ENCODE results near the gene SORCS2.

DNA sequence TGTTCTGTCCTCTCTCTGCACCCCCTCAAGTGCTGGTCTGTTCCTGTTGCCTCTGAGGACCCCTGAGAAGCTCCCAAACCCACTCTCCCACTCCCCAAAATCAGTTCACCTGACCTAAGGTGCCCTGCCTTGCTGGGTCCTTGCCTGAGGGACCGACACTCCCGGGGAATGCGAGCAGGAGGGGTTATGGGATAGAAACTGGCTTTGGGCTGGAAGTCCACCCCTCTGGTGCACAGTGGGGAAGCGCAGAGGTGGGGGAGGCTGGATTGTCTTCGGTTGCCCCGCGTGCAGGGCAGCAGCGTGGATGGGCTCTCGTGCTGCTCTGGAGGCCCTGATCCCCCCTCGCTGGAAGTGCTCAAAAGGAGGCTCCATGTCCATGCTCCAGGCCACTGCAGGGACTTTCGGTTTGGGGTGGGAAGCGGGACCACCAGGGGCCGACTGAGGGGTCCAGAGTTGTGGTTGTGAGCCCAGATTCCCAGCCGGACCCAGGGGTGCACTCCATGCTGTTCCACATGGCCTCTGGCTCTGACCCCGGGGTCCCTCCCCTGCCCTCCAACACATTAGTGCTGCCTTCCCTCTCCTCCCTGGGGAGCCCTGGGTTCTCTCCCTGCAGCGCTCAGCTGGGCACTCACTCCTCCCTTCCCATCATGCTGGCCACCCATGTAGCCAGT, 7.6 kb downstream of the SORCS2 start:
- TF ChIP-seq CREB1 (IDR thresholded peaks at IDR 0.05; ENCODE audit: low read depth) (no peak), TAF1 (IDR thresholded peaks at IDR 0.05; ENCODE audit: low read depth) (no peak), EP300 (IDR thresholded peaks at IDR 0.05; ENCODE audit: borderline replicate concordance) (no peak), NFIC (IDR thresholded peaks at IDR 0.05) (no peak), CEBPB (IDR thresholded peaks at IDR 0.05) (no peak), FOXM1 (IDR thresholded peaks at IDR 0.05; ENCODE audit: borderline replicate concordance, low read depth) (no peak), TCF12 (IDR thresholded peaks at IDR 0.05; ENCODE audit: low read depth) (no peak), YY1 (IDR thresholded peaks at IDR 0.05; ENCODE audit: low read depth) (no peak), EGR1 (IDR thresholded peaks at IDR 0.05) (no peak), ZBTB7A (IDR thresholded peaks at IDR 0.05; ENCODE audit: low read depth) (no peak)
- TF ChIP-seq, protein P1, sequence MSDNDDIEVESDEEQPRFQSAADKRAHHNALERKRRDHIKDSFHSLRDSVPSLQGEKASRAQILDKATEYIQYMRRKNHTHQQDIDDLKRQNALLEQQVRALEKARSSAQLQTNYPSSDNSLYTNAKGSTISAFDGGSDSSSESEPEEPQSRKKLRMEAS (IDR thresholded peaks at IDR 0.05) = no peak
- TF ChIP-seq, protein P2, sequence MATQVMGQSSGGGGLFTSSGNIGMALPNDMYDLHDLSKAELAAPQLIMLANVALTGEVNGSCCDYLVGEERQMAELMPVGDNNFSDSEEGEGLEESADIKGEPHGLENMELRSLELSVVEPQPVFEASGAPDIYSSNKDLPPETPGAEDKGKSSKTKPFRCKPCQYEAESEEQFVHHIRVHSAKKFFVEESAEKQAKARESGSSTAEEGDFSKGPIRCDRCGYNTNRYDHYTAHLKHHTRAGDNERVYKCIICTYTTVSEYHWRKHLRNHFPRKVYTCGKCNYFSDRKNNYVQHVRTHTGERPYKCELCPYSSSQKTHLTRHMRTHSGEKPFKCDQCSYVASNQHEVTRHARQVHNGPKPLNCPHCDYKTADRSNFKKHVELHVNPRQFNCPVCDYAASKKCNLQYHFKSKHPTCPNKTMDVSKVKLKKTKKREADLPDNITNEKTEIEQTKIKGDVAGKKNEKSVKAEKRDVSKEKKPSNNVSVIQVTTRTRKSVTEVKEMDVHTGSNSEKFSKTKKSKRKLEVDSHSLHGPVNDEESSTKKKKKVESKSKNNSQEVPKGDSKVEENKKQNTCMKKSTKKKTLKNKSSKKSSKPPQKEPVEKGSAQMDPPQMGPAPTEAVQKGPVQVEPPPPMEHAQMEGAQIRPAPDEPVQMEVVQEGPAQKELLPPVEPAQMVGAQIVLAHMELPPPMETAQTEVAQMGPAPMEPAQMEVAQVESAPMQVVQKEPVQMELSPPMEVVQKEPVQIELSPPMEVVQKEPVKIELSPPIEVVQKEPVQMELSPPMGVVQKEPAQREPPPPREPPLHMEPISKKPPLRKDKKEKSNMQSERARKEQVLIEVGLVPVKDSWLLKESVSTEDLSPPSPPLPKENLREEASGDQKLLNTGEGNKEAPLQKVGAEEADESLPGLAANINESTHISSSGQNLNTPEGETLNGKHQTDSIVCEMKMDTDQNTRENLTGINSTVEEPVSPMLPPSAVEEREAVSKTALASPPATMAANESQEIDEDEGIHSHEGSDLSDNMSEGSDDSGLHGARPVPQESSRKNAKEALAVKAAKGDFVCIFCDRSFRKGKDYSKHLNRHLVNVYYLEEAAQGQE (IDR thresholded peaks at IDR 0.05; ENCODE audit: low read depth) = no peak

Measured in Ishikawa (cell line).